Endothelial cell of umbilical vein (primary cell): ENCODE measurements around the gene TAPBP. TPM values are rescaled to one million over a fixed set of nuclear protein-coding genes. Genes with fewer than 3 reads are reported as not detected.

Experiments
- BruUV-seq: library from RNA; stranded (reverse); fragments of 400-500 nt; replicated peaks from 2 replicates; lab custom pipeline; 2021; lab: Mats Ljungman, UMichigan
- CTCF ChIA-PET: fragments of 300-600, 350-600 bp; sonication (Branson Sonifier 250); formaldehyde crosslinking; loops from one replicate; lab custom pipeline; 2021; ENCODE audit warnings: antibody characterized with exemption, inconsistent platforms; lab: Charles Lee
- POLR2A ChIA-PET: fragments of 300-600, 350-600 bp; sonication (Branson Sonifier 250); formaldehyde crosslinking; loops from one replicate; lab custom pipeline; 2021; ENCODE audit warnings: antibody characterized with exemption, inconsistent platforms; lab: Charles Lee
- DNase-seq: peaks from one replicate; pipeline ENCODE4 v3.0.0-alpha.2; 2011; ENCODE audit warnings: low read depth, low spot score
- FAIRE-seq: peaks from 2 replicates; lab custom pipeline; 2011; peaks lifted over from hg19 to GRCh38; lab: Jason Lieb, UNC
- H2AFZ ChIP-seq: 2 replicates; pipeline ENCODE4 v1.6.0; 2012; ENCODE audit warnings: low read depth, low read length, control low read depth, inconsistent platforms
- H3K27ac ChIP-seq: 2 replicates; pipeline ENCODE4 v1.5.1; 2011; ENCODE audit warnings: low read depth, mild to moderate bottlenecking, control low read depth, low read length, moderate library complexity; ENCODE audit not compliant: insufficient read depth
- H3K27me3 ChIP-seq, 2 experiments: 2 replicates each; pipeline versions ENCODE4 v1.6.0 to v1.6.1; 2011; ENCODE audit warnings: low read length in 2 of 2, mixed read lengths in 1 of 2; ENCODE audit not compliant: control insufficient read depth in 2 of 2, insufficient read depth in 2 of 2
- H3K36me3 ChIP-seq, 2 experiments: 2 replicates in 1 of 2; 3 replicates in 1 of 2; pipeline ENCODE4 v1.5.1; 2011; ENCODE audit warnings: low read length in 2 of 2, mild to moderate bottlenecking in 1 of 2, moderate library complexity in 1 of 2; ENCODE audit not compliant: control insufficient read depth in 2 of 2, insufficient read depth in 2 of 2; ENCODE audit errors: extremely low read depth in 1 of 2
- H3K4me1 ChIP-seq: 3 replicates; pipeline ENCODE4 v1.5.1; 2011; ENCODE audit warnings: mild to moderate bottlenecking, low read length; ENCODE audit not compliant: control insufficient read depth, insufficient read depth; ENCODE audit errors: extremely low read depth
- H3K4me2 ChIP-seq: 2 replicates; pipeline ENCODE4 v1.6.1; 2011; ENCODE audit warnings: low read length, control low read depth, mixed read lengths; ENCODE audit not compliant: insufficient read depth
- H3K4me3 ChIP-seq, 3 experiments: fragments of 200-600 bp in 1 of 3; sonication (generic), shearing (Covaris generic) in 1 of 3; replicated peaks in 1 of 3; 2 replicates each; pipeline ENCODE4 v1.5.1; 2011 to 2016; ENCODE audit warnings: control low read depth in 3 of 3, low read length in 3 of 3, mild to moderate bottlenecking in 2 of 3, inconsistent platforms in 1 of 3, low read depth in 1 of 3, moderate library complexity in 1 of 3; ENCODE audit not compliant: insufficient read depth in 1 of 3
- H3K79me2 ChIP-seq: 2 replicates; pipeline ENCODE4 v1.6.0; 2012; ENCODE audit warnings: low read length, inconsistent platforms; ENCODE audit not compliant: control insufficient read depth, insufficient read depth
- H3K9ac ChIP-seq: replicated peaks from 2 replicates; pipeline ENCODE3; 2011; ENCODE audit warnings: low read length, control low read depth; ENCODE audit not compliant: insufficient read depth; ENCODE audit errors: extremely low read depth
- H3K9me1 ChIP-seq: replicated peaks from 3 replicates; pipeline ENCODE4 v1.6.0; 2011; ENCODE audit warnings: mild to moderate bottlenecking, low read length; ENCODE audit not compliant: control insufficient read depth, insufficient read depth; ENCODE audit errors: extremely low read depth
- H3K9me3 ChIP-seq: replicated peaks from 2 replicates; pipeline ENCODE4 v1.5.1; 2012; ENCODE audit warnings: low read length, inconsistent platforms; ENCODE audit not compliant: control insufficient read depth, insufficient read depth
- H4K20me1 ChIP-seq: replicated peaks from 2 replicates; pipeline ENCODE3; 2011; ENCODE audit warnings: mild to moderate bottlenecking, low read length; ENCODE audit not compliant: control insufficient read depth, insufficient read depth; ENCODE audit errors: extremely low read depth
- CTCF ChIP-seq, 2 donors: IDR thresholded peaks; 1 replicate in 1 of 2; 2 replicates in 1 of 2; pipeline ENCODE4 v1.5.1; 2011; ENCODE audit warnings: low read length in 2 of 2, mild to moderate bottlenecking in 2 of 2, moderate library complexity in 2 of 2, control low read depth in 1 of 2, inconsistent platforms in 1 of 2, low read depth in 1 of 2; ENCODE audit not compliant: insufficient read depth in 1 of 2; ENCODE audit errors: extremely low read depth in 1 of 2
- EZH2 ChIP-seq: IDR thresholded peaks from 2 replicates; pipeline ENCODE4 v1.6.1; 2012; ENCODE audit warnings: borderline replicate concordance, low read depth, mild to moderate bottlenecking, moderate library complexity, low read length, inconsistent platforms; ENCODE audit not compliant: severe bottlenecking
- FOS ChIP-seq: IDR thresholded peaks from 2 replicates; pipeline ENCODE4 v1.6.1; 2011; ENCODE audit warnings: mild to moderate bottlenecking, low read length, moderate library complexity, borderline replicate concordance; ENCODE audit not compliant: insufficient read depth
- GATA2 ChIP-seq: IDR thresholded peaks from 2 replicates; pipeline ENCODE4 v1.7.0; 2011; ENCODE audit warnings: low read depth, mild to moderate bottlenecking, moderate library complexity, mixed read lengths, low read length; ENCODE audit not compliant: insufficient read length, insufficient read depth
- JUN ChIP-seq: IDR thresholded peaks from 2 replicates; pipeline ENCODE4 v1.6.1; 2011; ENCODE audit warnings: borderline replicate concordance, low read depth; ENCODE audit not compliant: insufficient read length, insufficient read depth
- MAX ChIP-seq: IDR thresholded peaks from 2 replicates; pipeline ENCODE4 v1.6.1; 2011; ENCODE audit not compliant: insufficient read depth, insufficient read length
- MYC ChIP-seq: IDR thresholded peaks from one replicate; pipeline ENCODE4 v1.6.1; 2011; ENCODE audit warnings: mild to moderate bottlenecking, low read depth, low read length
- POLR2A ChIP-seq: IDR thresholded peaks from 2 replicates; pipeline ENCODE4 v1.6.1; 2012; ENCODE audit warnings: low read depth, mild to moderate bottlenecking, control low read depth, low read length
- POLR2AphosphoS5 ChIP-seq: IDR thresholded peaks from 2 replicates; pipeline ENCODE4 v1.6.1; 2012; ENCODE audit warnings: low read depth, mild to moderate bottlenecking, control low read depth, low read length, moderate library complexity; ENCODE audit not compliant: insufficient read depth
- dilution Hi-C: fragments of 300-500 bp; cut with MboI; formaldehyde crosslinking; loops from one replicate; pipeline ENCODE4 v1.15.0; 2019; ENCODE audit warnings: low sequenced_read_pairs; ENCODE audit not compliant: extremely low pct_ligation_motif_present
- intact Hi-C: fragments of 100-400 bp; cut with micrococcal nuclease; formaldehyde crosslinking; loops from one replicate; pipeline ENCODE4 v1.10.0; 2022
- polyA plus RNA-seq, 4 experiments: library from polyadenylated mRNA; depleted of rRNA in 3 of 4; stranded (reverse) in 3 of 4; unstranded in 1 of 4; fragments of >200 nt; gene quantifications; 2 replicates each; pipeline versions ENCODE4 v1.2.1 to v1.2.3, GENCODE V29; 2011 to 2012; ENCODE audit warnings: missing spikeins in 1 of 4
- total RNA-seq: library from RNA; stranded (reverse); gene quantifications from 2 replicates; pipeline ENCODE4 v1.2.3, GENCODE V29; 2021

The TAPBP gene
- total and polyA plus RNA-seq, 2 donors (not counting 3 experiments of a cell fraction or from before 2014, with no cell fraction given): 69.6 to 98.0 TPM

GRCh38 chr6:33278392-33278741 is 35.5 kb downstream of the TAPBP start:
- CTCF ChIA-PET: interaction anchor here (0.5 to 4.0 kb wide), 8 partner anchors 11 to 147 kb away, joined by 3 to 39 read pairs (median 4); partner anchors contain the start of genes PFDN6, RGL2, TAPBP and WDR46
- DNase-seq: no peak
- Histone ChIP-seq H3K4me3 (no peak overlapping the region), H3K4me1 (peaks cover 34% of the 10 kb centered on the region), H3K79me2 (peaks cover 25% of the 10 kb centered on the region), H3K27ac (no peak overlapping the region), H3K9me3 (no peaks in the 10 kb centered on the region), H4K20me1 (no peaks in the 10 kb centered on the region), H3K9me1 (no peaks in the 10 kb centered on the region), H3K9ac (no peak overlapping the region), H3K27me3 (no peaks in the 10 kb centered on the region), H3K36me3 (peaks cover 6 to 39% of the 10 kb centered on the region in 2 experiments), H3K4me2 (no peak overlapping the region), H2AFZ (no peak overlapping the region)
- dilution Hi-C loops (no loop called here), intact Hi-C loops (no loop called here)
- TF ChIP-seq MYC: no peak
- TF ChIP-seq POLR2A: no peak
- TF ChIP-seq GATA2: no peak
- TF ChIP-seq MAX: no peak
- no peak for TF ChIP-seq POLR2AphosphoS5
- no peak for TF ChIP-seq EZH2
- no peak for TF ChIP-seq CTCF (IDR thresholded peaks at IDR 0.05; ENCODE audit: extremely low read depth in 1 of 2, insufficient read depth in 1 of 2, low read depth in 1 of 2, low read length in 2 of 2)
- no peak for TF ChIP-seq JUN
- no peak for TF ChIP-seq FOS
- no peak for FAIRE-seq
- POLR2A ChIA-PET: interaction anchor here (2.3 kb wide), 1 partner anchor 21 kb away, joined by 8 read pairs; no protein-coding TSS in a partner anchor
- no TSS peak for BruUV-seq
